ENCODE measurements around the gene UBE2D3.

DNA sequence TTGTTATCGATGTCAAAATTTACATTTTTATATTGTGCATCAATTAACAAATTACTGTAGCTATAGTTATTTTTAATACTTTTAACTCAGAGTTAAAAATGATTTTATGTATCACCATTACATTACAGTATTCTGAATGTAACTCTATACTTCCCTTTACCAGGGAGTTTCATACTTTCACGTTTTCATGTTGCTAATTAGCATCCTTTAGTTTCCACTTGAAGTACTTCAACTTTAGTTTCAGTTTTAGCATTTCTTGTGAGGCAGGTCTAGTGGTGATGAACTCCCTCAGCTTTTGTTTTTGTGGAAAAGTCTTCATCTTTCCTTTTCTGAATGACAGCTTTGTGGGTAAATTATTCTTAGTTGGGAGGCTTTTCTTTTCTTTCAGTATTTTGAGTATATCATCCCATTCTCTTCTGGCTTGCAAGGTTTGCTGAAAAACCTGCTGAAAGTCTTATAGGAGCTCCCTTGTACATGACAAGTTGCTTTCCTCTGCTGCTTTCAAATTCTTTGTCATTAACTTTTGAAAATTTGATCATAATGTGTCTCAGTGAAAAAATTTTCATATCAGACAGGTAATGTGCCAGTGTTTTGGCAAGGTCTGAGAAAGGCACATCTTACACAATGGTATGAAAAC is 31.6 kb upstream of the UBE2D3 start:
- no peak for TF ChIP-seq FOXP1 (CRISPR knock-in tag; IDR thresholded peaks at IDR 0.05; ENCODE audit: borderline replicate concordance)
- TF ChIP-seq, protein P1, sequence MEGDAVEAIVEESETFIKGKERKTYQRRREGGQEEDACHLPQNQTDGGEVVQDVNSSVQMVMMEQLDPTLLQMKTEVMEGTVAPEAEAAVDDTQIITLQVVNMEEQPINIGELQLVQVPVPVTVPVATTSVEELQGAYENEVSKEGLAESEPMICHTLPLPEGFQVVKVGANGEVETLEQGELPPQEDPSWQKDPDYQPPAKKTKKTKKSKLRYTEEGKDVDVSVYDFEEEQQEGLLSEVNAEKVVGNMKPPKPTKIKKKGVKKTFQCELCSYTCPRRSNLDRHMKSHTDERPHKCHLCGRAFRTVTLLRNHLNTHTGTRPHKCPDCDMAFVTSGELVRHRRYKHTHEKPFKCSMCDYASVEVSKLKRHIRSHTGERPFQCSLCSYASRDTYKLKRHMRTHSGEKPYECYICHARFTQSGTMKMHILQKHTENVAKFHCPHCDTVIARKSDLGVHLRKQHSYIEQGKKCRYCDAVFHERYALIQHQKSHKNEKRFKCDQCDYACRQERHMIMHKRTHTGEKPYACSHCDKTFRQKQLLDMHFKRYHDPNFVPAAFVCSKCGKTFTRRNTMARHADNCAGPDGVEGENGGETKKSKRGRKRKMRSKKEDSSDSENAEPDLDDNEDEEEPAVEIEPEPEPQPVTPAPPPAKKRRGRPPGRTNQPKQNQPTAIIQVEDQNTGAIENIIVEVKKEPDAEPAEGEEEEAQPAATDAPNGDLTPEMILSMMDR (IDR thresholded peaks at IDR 0.05): no peak
- TF ChIP-seq NR1H2 (CRISPR knock-in tag; IDR thresholded peaks at IDR 0.05): no peak
- TF ChIP-seq ZNF138 (CRISPR knock-in tag; conservative IDR thresholded peaks at IDR 0.05): no peak
